GM21526 (cell line): ENCODE results near the gene TTBK1.

Experiments
- ATAC-seq: cut with Tn5 transposase; IDR thresholded peaks from one replicate; pipeline ENCODE4 v1.9.1; 2021; ENCODE audit warnings: moderate library complexity; ENCODE audit not compliant: unreplicated experiment, low FRiP score

Gene TTBK1

DNA sequence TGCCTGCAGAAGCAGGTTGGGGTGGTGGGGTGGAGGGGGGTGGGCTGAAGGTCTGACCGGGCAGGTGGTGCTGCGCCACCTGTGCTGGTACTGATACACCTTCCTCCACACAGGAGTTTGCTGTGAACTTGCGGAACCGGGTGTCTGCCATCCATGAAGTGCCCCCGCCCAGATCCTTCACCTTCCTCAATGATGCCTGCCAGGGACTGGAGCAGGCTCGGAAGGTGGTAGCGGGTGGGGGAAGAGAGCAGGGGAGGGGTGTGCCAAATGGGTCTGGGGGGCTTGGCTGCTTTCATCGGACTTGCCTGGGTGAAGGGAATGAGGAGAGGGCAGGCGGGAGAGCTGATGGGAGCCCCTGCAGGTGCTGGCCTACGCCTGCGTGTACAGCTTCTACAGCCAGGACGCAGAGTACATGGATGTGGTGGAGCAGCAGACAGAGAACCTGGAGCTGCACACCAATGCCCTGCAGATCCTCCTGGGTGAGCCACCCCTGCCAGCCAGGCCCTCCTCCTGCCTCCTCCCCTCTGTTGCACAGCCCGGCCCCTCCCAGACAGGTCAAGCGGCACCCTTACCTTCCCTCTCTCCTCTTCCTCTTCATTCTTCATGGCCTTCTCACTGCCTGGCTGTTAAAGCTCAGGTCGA is 20.7 kb upstream of the TTBK1 start:
- no peak for ATAC-seq

GRCh38 chr6:43223175-43223574 is 20.1 kb upstream of the TTBK1 start:
- ATAC-seq: no peak

GRCh38 chr6:43226192-43226851 is 17.0 kb upstream of the TTBK1 start:
- no peak for ATAC-seq

DNA sequence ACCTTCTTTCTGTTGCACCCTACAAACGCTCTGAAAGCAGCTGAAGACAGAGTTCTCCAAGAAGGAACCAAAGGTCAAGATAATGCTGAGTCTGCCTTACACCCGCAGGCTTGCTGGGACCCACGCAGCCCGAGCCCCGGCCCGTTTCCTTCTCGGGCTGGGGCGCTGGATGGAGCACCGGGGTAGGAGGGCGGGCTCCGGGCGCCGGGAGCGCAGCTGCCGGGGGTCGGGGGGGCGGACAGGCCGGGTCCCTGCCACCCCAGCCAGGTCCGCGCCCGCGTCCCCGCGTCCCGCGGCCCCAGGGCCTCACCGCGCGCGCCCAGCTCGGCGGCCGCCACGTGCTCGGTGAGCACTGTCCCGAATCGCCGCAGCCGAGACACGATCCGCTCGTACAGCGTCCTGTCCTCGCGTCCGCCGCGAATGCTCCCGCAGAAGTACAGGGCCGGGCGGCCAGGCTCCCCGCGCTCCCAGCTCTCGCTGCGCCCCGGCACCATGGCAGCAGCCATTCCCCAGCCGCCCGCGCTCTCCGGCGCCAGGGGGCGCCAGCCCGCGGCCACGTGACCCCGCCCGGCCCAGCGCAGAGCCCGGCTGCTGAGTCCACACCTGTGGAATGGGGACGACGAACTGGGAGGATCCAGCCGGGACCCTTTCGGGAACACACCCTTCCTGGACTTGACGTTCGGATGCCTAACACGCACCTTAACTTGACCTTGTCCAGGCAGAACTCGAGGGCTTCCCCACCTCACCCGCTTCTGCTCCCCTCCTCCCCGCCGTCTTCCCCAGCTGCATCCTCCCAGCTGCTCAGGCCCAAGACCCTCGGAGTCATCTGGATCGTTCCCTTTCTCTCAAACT is 14.1 kb upstream of the TTBK1 start, which contains the start of gene DNPH1:
Gene DNPH1 (minus strand): TSS at position 531 of the 852 bp plus-strand sequence. CDS start 25 bp downstream, at position 506.
- ATAC-seq: peak; percentile 59

DNA sequence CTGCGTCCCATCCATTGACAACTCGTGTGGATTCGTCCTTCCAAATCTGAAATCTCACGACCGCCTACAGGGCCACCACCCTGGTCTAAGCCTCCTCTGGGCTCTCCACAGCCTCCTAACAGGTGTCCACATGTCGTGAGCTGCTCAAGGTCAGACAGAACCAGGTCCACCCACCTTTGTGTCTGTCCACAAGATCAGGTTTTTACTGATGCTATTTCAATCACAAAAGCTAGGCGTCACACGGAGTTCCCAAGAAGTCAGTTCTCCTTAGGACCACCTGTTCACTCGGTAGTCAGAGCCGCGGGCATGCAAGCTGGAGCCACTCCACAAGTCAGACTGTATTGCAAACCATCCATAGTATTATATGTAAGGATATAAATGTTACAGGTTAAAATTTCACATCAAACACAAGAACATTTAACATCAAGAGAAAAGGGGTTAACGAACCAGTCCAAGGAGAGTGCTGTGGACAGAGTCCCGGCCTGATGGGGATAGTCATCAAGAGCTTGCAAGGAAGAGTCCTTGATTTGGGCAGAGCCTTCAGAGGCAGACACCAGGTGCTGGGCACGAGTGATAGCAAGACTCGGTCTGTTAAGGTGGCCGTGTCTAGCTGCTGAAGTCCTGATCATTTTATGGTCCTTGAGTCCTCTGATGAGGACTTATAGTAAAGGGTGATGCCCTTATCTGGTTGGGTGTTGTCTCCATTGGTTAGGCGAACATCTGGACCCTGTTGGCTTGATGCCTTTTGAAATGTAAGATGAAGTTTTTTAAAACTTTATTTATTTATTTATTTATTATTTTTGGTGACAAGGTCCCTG is 13.3 kb upstream of the TTBK1 start:
- ATAC-seq: no peak

- ATAC-seq: no peak
Observed at GRCh38 chr6:43231053-43231452, 12.2 kb upstream of the TTBK1 start.

- no peak for ATAC-seq
Observed at GRCh38 chr6:43231735-43232450, 11.4 kb upstream of the TTBK1 start.

- ATAC-seq: no peak
Observed at GRCh38 chr6:43235841-43236240, 7.4 kb upstream of the TTBK1 start.

GRCh38 chr6:43239054-43239453 is 4.2 kb upstream of the TTBK1 start:
- no peak for ATAC-seq

DNA sequence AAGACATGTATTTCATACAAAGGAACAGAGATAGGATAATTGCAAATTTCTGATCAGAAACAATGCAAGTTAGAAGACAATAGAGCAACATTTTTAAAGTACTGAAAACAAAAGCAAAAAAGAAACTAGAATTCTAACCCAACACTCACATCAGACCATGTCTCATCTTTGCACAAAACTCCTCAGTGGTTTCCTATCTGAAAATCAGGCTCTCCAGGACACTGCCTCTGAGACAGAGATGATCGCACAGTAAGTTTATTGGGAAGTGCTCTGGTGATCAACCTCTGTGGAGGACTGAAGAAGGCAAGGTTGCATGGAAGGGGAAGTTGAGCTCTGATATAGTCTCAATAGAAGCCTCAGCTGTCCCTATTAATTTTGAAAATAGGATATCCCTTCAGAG is 2.3 kb upstream of the TTBK1 start:
- ATAC-seq: no peak

GRCh38 chr6:43241446-43241845 is 1.8 kb upstream of the TTBK1 start:
- ATAC-seq: no peak

GRCh38 chr6:43243664-43244321 is 512 bp downstream of the TTBK1 start:
- ATAC-seq: no peak

DNA sequence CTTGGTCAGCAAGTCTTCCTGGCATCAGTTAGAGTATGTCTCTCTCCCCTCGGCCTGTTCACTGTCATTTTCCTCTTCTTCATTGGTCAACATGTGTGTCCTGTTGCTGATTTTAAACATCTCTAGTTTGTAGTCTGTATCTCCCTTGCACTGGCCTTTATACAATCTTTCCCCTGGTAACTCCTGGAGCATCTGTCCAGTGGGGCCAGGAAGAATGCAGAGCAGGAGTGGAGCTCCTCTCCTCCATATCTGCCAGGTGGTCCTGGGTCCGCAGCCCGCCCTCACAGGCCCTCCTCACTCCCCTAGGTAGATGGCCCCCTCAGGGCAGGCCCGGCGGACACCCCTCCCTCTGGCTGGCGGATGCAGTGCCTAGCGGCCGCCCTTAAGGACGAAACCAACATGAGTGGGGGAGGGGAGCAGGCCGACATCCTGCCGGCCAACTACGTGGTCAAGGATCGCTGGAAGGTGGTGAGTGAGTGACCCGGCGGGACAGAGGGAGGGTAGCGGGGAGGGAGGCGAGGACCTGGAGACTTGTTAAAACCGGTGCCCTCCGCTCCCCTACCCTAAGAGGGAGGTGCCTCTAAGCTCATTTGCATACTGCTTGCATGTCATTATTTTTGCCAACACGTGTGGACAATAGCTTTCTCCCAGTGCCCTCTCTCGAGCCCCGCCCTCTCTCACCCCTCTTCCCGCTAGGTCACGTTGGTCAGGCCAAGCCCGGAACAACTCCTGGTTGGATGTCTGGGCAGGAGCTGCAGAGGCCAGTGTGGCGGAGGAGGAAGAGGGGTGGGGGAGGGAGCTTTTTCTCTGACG is 3.2 kb downstream of the TTBK1 start:
- peak; percentile 9 for ATAC-seq

DNA sequence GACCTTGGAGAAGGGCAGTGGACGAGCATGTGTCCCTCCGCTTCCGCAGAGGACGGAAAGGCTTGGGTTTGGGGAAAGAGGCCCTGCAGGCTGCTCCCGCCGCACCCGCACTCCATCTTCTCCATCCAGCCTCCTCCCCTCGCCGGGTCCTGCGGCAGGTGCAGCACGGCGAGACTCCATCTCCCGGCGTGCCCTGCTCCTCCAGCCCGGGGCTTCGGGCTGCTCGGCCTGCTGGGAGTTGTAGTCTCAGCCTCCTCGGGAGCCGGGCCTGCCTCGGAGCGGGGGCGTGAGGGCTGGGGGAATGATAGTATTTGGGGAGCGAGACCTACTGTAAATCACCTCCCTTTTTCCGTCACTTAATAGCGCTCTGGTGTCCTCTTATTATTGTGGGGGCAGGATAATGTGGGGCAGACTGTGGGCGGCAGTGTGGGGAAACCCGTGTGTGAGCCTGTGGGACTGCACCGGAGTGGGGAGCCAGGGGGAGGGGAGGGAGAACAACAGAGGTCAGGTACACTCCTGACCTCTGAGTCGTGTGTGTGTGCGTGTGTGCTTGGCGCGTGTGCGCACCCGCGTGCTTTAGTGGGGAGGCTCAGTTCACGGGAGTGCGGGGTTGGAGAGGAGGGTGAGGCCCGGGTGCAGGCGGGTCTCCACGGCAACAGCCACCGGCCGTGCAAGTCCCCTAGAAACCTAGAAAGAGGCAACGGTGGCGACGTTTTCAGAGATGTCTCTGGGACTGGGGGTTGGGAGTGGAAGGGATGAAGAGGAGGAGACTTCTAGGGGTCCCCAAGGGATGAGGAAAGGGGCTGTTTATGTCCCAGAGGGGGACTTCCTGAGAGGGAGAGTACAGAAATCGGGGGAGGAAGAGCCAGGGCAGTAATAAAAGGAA is 4.1 kb downstream of the TTBK1 start:
- ATAC-seq: peak; percentile 85

DNA sequence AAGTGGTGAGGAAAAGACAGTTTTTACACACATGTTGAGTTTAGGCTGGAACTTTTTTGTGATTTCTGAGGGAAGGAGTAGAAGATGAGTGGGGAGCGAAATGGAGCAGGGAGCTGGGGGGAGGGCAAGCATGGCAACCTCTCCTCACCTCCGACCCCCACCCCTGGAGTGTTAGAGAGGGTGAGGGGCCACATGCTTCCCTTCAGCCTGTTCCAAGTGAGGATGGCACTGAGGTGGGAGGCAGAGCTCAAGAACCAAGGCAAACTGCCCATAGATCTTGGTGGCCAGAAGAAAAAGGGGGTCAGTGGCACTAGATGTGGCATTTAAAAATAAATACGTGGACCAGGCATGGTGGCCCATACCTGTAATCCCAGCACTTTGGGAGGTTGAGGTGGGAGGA is 4.8 kb downstream of the TTBK1 start:
- no peak for ATAC-seq

GRCh38 chr6:43248791-43249190 is 5.5 kb downstream of the TTBK1 start:
- ATAC-seq: no peak

DNA sequence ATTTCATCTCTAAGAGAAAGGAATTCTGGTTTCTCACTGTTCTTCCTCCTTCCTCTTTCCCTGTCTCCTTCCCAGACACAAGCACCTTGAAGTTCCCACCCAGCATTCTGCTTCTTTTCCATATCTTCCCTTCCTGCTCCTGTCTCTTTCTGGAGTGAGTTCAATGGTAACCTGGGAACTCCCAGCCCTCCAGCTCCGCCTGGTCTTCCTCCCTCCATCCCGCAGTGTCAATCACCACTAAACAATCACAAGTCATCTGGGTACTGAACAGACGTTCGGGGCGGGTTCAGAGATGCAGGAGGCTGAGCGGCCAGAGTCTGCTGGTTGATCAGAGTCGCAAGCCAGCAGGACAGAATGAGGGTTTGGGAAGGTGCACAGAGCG is 7.7 kb downstream of the TTBK1 start:
- no peak for ATAC-seq

GRCh38 chr6:43253401-43253800 is 10.1 kb downstream of the TTBK1 start:
- ATAC-seq: no peak
